GM23338 (cell line): Measurements from ENCODE around the gene ABCB8.
A peak's percentile ranks its signal among the peaks of the same experiment; 100 is the strongest.

Source experiments
- EZH2 ChIP-seq: fragments of 200-600 bp; sonication (generic); IDR thresholded peaks from one replicate; pipeline ENCODE4 v1.8.0; 2017; ENCODE audit warnings: antibody characterized with exemption, mild to moderate bottlenecking, low read depth; ENCODE audit not compliant: unreplicated experiment
- JUNB ChIP-seq: IDR thresholded peaks from one replicate; pipeline ENCODE4 v1.6.1; 2016; ENCODE audit warnings: antibody characterized with exemption; ENCODE audit not compliant: unreplicated experiment
- POLR2AphosphoS5 ChIP-seq: IDR thresholded peaks from 2 replicates; pipeline ENCODE4 v1.6.1; 2016; ENCODE audit warnings: antibody characterized with exemption, low read depth
- ZNF114 ChIP-seq: fragments of 250-450 bp; sonication (Bioruptor Pico); IDR thresholded peaks from 2 replicates; pipeline ENCODE4 v1.5.0; 2020; ENCODE audit warnings: mild to moderate bottlenecking, moderate library complexity
- TF ChIP-seq, protein P1 (sequence below), 2 experiments: fragments of 200-600 bp in 1 of 2; sonication (generic) in 1 of 2; conservative IDR thresholded peaks; 2 replicates each; pipeline versions ENCODE4 v1.5.1 to v1.6.1; 2016 to 2017; ENCODE audit warnings: antibody characterized with exemption in 2 of 2, low read depth in 2 of 2, mild to moderate bottlenecking in 2 of 2, moderate library complexity in 1 of 2
- TF ChIP-seq, protein P2 (sequence below): IDR thresholded peaks from one replicate; pipeline ENCODE4 v1.6.1; 2018; ENCODE audit warnings: antibody characterized with exemption; ENCODE audit not compliant: unreplicated experiment

GRCh38 chr7:151087245-151088018 is 59.2 kb downstream of the ABCB8 start:
- TF ChIP-seq, protein P1, sequence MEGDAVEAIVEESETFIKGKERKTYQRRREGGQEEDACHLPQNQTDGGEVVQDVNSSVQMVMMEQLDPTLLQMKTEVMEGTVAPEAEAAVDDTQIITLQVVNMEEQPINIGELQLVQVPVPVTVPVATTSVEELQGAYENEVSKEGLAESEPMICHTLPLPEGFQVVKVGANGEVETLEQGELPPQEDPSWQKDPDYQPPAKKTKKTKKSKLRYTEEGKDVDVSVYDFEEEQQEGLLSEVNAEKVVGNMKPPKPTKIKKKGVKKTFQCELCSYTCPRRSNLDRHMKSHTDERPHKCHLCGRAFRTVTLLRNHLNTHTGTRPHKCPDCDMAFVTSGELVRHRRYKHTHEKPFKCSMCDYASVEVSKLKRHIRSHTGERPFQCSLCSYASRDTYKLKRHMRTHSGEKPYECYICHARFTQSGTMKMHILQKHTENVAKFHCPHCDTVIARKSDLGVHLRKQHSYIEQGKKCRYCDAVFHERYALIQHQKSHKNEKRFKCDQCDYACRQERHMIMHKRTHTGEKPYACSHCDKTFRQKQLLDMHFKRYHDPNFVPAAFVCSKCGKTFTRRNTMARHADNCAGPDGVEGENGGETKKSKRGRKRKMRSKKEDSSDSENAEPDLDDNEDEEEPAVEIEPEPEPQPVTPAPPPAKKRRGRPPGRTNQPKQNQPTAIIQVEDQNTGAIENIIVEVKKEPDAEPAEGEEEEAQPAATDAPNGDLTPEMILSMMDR (conservative IDR thresholded peaks at IDR 0.05; ENCODE audit: low read depth in 2 of 2): peak in 1 of 2 experiments; percentile 45; a peak in 1 of 4 replicates
- TF ChIP-seq EZH2 (peak; percentile 23), JUNB (no peak), ZNF114 (CRISPR knock-in tag) (no peak), POLR2AphosphoS5 (no peak)
- TF ChIP-seq, protein P2, sequence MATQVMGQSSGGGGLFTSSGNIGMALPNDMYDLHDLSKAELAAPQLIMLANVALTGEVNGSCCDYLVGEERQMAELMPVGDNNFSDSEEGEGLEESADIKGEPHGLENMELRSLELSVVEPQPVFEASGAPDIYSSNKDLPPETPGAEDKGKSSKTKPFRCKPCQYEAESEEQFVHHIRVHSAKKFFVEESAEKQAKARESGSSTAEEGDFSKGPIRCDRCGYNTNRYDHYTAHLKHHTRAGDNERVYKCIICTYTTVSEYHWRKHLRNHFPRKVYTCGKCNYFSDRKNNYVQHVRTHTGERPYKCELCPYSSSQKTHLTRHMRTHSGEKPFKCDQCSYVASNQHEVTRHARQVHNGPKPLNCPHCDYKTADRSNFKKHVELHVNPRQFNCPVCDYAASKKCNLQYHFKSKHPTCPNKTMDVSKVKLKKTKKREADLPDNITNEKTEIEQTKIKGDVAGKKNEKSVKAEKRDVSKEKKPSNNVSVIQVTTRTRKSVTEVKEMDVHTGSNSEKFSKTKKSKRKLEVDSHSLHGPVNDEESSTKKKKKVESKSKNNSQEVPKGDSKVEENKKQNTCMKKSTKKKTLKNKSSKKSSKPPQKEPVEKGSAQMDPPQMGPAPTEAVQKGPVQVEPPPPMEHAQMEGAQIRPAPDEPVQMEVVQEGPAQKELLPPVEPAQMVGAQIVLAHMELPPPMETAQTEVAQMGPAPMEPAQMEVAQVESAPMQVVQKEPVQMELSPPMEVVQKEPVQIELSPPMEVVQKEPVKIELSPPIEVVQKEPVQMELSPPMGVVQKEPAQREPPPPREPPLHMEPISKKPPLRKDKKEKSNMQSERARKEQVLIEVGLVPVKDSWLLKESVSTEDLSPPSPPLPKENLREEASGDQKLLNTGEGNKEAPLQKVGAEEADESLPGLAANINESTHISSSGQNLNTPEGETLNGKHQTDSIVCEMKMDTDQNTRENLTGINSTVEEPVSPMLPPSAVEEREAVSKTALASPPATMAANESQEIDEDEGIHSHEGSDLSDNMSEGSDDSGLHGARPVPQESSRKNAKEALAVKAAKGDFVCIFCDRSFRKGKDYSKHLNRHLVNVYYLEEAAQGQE: no peak
